GM21529 (cell line): ENCODE measurements around the gene PTGDR2.

ENCODE experiments used
- ATAC-seq: cut with Tn5 transposase; IDR thresholded peaks from one replicate; pipeline ENCODE4 v1.9.1; 2021; ENCODE audit not compliant: unreplicated experiment

Gene PTGDR2

DNA sequence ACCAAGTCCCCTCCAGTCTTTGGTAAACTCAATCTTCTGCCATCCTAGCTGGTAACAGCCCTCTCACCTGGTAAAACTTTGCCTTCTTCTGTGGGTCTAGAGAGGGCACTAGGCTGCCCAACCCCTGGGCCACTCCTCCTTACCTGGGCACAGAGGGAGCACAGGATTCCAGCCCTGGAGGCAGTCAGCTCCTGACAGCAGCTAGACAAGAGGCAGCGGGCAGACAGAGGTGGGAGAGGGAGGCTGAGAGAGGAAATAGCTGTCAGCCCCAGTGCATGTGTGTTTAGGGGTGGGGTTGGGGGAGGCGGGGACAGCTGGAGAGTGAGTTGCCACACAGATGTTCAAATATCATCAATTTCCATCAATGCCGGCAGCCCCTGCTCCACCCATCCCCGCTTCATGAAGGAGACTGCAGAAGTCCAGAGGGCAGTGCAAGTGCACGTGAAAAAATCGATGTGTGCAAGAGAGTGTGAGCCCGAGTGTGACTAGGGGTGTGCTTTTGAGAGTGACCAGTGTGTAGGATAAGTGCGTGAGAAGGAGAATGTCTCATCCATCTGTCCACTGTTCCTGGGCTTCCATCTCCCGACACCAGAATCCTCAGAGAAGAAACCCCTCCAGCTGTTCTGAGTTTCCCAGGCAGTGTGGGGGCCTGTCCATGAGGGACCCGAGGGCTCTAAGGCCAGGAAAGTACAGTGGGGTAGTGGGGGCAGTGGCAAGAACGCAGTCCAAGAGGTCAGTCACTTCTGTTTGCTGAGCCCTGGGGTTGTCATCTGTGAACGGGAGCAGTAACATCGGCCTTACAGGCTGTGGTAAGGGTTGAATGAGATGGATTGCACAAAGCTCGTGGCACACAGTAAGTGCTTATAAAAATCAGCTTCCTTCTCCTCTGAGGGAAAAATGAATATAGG is at the start of gene PTGDR2:
Gene PTGDR2 (minus strand): TSS at position 225 of the 908 bp plus-strand sequence. CDS start 2,228 bp downstream, outside the sequence.
- ATAC-seq = no peak

DNA sequence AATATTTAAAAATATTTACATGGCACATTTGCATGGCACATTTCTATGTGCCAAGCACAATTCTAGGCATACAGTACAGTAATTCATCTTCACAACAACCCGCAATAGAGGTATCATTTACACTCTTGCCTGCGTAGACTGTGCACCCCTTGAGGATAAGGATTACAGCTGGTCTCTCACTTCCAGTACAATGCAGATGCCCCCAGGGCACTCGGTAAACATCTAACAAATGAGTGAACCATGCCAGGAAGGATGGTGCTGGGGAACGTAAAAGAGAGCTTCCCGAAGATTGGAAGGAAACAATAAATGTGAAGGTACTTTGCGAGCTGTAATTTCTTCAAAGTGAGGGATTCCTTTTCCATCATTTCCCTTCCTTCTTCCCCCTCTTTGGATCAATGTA is 49.3 kb upstream of the PTGDR2 start:
- no peak for ATAC-seq

DNA sequence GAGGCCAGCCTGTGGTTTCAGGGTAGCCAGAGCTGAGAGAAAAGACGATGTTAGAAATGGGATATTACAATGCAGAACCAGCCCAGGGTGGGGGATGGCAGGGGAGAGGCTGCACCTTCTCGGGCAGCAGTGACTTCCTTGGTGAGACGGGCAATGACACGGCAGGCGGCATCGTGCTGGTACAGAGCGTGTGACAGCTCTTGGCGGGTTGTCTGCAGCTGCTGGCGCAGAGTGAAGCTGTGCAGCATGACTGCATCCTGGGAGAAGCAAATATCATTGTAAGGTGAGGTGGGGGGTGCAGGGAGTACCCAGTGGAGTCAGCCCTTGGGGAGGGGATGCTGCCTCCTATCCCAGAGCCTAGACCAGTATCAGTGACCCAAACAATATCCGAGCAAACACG is 46.9 kb upstream of the PTGDR2 start:
- ATAC-seq = no peak

DNA sequence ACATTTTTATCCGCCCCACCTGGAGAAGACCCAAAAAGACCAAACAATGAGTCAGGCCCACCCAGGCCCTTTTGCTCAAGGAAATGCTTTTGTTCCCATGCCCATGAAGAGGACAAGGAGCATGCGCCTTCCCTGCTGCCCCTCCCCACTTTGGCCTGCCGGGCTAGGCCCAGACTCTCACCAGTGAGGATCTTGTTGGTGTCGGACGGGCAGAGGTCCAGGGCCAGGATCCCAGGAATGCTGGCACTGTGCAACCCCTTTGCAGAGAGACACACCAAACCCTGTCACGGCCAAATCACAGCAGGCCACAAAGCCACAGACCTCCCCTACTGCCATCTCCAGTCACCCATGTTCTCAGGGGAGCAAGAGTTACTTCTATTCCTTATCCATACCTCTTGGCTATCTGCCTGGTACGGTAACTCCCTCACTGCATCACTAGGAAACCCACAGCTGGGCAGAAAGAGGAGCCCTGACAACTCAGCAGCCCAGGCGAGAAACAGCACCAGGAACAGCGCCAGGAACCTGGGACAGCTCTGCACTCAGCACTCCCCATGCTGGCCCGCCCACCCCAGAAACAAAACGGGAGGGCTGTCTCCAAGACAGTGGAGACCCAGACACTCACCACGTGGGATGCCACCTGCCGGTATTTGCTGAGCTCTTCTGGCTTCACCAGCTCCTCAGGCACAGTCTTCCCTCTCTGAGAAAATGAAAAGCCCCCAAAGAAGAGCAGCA is 45.1 kb upstream of the PTGDR2 start:
- no peak for ATAC-seq

DNA sequence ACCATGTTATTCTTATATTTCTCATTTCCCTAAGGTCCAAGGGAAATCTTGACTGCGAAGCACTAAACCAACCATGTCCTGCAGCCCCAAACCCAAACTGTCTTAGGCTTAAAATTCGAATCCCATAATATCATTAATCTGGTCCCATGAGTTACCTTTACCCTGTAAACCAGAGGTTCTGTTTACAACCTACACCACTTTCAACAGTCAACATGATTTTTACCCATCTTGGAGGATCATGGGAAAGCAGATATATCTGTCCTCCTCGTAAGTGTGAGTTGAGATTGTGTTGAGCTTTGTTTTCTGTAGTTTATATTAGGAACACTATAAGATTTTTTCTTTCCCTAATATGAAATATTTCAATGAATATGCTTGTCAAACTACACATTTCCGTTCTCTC is 44.2 kb upstream of the PTGDR2 start:
- no peak for ATAC-seq

DNA sequence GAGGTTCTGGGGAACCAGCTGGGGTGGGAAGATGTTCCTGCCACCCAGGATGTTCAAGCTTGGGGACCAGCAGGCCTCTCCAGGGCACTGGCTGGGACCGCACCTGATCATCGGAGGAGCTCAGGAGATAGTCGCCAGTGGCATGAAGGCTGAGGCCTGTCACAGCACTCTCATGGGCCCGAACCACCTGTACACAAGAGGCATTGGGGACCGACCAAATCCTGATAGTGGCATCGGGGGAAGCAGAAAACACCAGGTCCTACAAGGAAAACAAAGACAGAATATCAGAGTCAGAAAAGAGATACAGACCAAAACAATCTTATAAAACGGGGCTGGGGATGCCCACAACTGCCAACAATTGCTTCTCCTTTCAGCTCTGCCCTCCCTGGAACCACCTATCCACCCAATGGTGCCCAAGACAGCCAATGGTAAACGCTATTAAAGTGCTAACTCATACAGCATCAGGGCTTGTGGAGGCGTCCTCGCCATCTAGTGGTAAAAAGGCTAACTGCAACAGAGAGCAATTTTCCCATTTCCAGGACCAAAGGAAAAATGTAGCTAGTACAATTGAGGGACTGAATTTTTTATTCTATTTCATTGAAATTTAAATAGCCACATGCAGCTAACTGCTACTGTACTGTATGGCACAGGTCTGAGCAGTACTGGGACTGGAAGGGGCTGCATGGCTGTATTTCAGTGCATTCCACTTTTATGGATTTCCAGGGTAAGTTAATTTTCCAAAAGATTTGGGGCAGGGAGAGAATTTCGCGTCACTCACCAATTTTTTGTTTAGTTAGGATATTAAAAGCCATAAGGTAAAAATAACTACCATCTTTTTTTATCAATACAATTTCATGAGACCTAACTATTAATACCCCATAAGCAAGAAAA is 43.5 kb upstream of the PTGDR2 start:
- no peak for ATAC-seq

DNA sequence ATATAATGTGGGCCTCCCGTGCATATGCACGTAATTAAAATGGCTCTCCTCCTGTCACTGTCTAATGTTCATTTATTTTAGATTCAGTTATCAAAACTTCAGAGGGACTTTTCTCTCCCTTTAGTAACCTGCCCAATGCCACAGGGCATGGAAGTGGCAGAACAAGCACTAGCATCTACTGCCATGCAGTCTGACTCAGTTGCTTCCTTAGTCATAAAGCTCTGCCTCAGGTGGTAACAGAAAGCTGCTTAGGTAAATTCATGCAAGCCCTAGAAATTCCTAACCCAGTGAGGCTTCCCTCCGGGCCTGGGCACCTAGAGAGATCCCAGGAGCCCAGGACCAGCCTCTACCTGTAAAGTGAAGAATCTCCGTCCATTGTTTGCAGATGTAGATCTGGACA is 41.7 kb upstream of the PTGDR2 start:
- no peak for ATAC-seq

DNA sequence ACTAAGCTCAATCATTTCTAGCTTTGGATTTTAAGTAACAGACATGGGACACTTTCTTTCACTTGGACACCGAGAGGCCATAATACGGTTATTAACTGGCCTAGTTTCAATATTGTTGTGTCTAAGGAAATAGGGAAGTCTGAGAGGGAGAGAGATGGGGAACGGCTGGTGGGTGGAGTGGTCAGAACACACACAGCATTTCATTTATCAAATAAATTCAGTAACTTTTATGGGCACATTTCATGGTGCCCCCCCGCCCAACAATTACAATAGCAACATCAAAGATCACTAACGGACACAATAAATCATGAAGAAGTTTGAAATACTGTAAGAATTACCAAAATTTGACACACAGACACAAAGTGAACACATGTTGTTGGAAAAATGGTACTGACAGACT is 39.9 kb upstream of the PTGDR2 start:
- no peak for ATAC-seq

DNA sequence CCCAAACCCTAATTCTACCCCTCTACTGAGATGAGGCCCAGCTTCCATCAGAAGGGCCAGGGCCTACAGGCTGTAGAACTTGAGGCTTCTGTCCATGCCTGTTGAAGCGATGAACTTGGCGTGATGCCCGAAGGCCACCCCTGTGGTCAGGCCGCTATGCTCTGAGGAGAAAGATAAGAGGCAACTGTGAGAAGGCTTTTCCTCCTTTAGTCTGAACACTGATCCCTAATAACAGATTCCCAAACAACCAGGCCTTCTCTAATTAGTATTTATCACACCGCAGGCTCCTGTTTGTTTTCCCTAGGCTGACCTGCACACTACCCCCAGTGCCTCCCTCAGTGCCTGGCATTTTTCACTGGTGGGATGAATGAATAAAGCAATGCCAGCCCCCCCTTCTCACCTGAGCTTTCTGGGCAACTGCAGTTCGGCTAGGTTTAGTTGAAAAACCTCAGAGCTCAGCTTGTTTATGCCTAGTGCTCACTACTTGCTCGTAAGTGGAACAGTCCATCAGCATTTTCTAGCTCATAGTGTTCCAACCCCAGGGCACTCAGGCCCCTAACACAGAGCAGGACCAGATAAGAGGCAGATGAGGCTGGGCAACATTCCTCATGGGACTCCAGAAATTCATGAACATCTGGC is 35.5 kb upstream of the PTGDR2 start:
- no peak for ATAC-seq

DNA sequence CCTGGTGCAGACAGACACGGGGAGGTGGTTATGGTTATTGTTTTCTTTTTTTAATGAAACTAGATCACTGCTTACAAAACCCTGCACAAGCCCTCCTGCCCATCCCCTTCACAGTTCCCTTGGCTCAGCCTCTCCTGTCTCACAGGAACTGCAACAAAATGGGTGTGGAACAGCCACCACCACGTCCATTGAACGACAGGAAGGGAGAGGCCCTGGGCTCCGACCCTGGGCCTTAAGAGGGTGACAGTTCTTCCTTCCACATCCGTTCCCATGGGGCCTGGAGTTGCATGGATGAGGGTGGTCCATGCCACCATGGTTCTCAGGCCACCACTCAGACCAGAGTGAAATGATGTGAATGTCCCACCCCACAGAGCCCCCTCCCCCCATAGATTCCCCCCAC is 34.9 kb upstream of the PTGDR2 start:
- no peak for ATAC-seq

DNA sequence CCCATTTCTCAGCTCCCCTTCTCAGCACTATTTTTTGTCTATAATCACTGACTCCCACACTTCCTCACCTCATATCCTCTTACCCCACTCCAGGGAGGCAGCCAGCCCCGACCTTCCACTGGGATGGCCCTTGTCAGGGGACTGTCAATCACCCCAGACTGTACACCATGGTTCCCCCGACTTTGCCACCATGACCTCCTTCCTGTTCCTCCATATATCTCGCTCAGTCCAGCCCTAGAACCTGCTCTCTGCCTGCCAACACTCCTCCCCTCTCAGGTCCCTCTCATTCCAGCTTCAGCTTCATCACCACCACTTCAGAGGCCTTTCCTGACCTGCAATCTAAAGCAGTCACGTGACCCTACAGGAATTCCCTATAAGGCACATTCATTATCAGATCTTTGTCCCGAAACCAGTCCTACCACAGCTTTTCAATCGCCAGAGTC is 34.1 kb upstream of the PTGDR2 start:
- ATAC-seq = no peak

DNA sequence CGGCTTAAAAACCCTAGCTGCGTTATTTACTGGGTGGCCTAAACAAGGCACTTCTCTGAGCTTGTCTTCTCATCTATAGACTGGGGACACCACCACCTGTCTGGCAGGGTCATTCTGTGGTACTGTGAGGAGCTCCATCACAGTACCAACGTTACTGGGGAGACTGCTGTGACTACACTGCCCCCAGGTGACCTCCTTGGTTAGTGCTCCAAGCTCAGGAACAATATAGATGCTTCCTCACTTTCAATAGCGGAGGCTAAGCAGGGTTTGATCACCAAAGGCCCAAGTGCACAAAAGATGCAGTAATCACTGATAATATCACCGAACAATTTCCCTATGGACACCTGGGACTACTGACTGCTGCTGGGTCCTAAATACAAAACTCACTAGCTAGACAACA is 31.8 kb upstream of the PTGDR2 start:
- no peak for ATAC-seq

DNA sequence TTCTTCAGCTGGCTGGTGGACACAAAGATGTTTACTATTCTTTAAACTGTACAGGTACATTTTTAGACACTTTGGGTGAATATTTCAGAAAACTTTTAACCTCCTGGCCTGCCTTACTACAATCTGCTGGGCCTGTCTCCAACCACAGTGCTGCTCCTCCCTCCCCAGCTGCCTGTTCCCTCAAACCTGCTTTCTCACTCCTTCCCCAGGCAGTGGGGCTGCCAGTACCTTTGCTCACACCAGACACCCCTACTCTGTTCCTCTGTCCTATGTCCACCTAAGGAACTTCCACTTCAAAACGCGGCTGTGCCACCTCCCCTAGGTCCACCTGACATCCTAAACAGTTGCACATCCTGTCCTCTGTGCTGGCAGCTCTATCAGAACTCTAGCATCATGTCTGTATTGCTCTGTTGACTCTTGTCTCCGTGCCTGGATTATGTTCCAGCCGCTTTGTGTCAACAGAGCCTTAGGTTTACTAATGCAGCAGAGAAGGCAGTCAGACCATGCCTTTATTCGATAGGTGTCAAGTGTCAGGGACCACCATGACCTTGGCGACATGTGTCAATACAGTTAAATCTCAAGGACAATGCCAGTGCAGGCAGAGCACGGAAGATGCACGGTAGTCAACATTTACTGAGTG is 25.0 kb upstream of the PTGDR2 start:
- no peak for ATAC-seq

DNA sequence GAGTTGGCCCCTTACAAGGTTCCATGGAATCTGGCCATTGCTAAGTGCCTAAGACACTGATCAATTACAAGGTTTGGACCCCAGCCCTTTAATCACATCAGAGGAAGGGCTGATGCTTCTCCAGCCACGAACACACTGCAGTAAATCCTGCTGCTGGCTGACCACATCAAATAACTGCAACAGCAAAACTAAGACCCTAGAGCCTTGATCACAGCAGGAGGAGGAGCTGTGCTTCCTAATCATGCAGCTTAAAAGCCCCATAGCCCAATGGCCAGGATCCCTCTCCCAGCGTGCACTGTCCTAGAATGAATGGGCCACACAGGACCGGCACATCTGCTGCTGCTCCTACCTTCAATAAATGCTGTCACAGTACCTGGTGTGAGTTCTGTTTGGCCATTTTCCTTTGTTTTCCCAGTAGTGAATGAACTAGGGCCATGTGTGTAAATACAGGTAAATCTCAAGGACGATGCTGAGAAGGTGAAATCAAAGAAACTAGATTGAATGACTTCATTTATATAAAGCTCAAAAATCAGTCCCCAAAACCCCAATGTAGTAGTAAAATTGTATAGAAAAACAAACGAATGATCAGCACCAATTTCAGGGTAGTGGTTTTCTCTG is 24.3 kb upstream of the PTGDR2 start:
- ATAC-seq = no peak

DNA sequence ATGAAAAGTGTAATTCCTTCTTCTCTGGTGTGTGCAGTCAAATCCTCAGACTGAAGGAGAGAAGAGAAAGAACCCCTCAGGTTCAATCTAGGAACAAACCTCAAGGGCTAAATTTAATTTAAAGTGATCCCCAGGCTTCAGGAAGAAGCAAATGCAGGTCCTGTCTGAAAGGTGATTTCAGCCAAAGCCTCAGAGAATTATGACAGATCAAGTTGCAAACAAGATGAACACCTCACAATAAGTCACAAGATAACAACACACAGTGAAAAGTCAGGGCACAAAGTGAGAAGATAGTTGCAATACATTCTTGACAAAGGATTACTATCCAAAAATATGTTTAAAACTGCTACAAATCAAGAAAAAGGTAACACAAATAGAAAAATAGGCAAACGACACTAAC is 23.4 kb upstream of the PTGDR2 start:
- ATAC-seq = no peak

DNA sequence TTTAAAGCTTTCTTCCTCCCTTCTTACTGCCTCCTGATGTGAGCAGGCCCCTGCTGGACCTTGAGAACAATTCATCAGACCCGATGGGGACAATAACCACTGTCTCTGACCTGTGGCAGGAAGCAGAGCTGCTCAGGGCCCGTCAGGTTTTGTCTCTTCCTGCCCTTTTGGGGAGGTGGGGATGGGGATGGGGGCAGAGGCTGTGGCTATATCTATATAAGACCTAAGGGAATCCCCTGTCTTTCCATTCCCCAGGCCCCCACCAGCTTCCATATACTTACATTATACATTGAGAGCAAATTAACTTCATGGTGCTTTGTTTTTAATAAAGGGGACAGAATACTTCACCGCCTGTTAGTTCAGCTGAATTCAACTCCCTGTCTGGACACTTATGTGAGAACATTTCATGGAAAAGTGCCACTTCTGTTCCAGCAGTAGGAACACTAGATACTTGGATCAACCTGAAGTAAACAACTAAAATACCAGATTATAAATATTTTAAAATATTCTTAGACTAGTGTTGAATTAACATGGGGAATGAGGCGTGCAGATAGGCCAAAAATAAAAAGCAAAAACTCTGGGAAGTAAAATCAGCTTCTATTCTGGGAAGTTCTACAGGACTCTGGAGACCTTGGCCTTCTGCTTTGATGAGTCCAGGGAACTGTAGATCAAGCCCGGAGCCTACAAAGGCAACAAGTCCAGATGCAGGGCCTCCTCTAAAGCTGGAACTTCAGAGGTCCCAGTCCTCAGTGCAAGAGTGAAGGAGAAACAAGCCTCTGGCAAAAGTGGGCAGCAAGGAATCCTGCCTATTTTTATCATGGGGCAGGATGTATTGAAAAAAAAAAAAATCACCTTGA is 22.7 kb upstream of the PTGDR2 start:
- no peak for ATAC-seq

DNA sequence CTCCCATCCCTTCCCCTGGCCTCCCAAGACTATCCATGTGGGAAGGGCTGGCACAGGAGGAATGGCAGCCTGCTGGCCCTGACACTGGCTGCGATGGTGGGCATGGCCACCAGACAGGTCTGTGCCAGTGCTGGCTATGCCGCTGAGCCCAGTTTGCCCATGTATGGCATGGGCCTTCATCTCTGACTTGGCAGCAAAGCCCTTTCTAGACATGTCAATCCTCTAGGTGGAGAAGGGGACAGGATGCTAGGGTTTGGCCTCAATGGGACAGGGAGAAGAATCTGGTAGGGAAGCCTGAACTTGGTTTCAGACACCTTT is 20.4 kb upstream of the PTGDR2 start:
- no peak for ATAC-seq

DNA sequence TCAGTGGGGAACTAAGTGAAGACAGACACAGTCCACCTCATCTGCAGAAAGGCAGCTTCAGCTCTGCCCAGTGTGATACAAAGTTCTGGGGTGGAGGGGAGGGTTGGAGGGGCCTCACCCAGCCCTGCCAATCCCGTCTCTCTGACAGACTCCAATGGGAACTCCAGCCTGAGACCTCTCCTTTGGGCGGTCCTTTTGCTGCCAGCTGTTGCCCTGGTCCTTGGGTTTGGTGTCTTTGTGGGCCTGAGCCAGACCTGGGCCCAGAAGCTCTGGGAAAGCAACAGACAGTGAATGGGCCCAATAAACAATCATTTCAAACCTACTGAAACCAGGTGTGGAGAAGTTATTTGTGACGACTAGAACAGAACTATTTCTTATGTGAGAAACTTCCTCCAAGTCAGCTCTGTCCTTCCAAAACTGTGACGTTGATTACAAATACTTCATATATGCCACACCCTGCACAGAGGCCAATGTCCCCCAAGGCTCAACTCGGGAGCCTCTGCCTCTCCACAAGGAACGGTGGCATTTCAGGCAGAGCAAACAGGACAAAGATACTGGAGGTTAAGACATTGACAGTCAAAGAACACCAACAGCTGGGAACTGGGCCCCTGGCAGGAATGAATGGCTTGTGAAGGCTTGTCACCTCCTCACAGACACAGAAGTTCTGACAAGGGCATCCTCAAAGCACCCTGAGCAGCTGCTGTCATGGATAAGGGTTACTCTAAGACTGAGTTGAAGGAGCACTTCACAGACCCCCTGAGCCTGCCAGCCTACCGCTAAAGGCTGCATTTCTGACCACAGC is 19.8 kb upstream of the PTGDR2 start:
- ATAC-seq = no peak
